GM19452 (cell line): Measurements from ENCODE around the gene TBC1D20.

Experiments used
- ATAC-seq: cut with Tn5 transposase; IDR thresholded peaks from one replicate; pipeline ENCODE4 v1.9.1; 2021; ENCODE audit not compliant: unreplicated experiment

The TBC1D20 gene

DNA sequence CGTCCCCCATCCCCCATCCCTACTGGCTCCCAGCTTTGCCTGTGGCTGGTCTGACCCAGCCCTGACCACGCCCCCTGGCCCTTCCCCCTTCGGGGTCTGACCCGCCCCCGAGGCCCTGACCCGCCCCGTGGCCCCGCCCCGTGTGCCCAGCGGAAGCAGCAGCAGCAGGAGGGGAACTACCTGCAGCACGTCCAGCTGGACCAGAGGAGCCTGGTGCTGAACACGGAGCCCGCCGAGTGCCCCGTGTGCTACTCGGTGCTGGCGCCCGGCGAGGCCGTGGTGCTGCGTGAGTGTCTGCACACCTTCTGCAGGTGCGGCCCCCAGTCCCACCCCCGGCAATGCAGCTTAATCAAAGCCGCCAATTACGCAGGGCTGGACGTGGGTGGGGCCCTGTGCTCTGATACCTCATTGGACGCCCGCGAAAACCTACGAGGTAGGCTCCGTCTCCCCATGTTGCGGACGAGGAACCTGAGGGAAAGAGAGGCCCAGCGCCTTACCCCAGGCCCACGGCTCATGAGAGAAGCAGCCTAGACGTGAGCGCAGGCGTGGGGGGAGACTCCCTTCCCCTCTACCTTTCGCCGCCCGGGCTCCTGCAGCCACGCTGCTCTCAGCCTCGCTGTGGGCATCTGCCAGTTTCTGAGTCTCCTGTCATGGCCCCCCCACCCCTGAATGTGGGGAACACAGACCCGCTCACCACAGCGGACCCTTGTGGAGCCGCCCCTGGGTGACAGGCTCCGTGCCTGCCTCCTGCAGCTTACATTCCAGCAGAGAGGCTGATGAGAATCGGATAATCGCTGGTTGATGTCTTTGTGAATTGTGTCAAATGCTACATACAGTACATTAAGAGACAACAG lies 41.4 kb downstream of the TBC1D20 start:
- ATAC-seq = no peak

- no peak for ATAC-seq
Observed at GRCh38 chr20:420166-420620, 42.1 kb downstream of the TBC1D20 start.

DNA sequence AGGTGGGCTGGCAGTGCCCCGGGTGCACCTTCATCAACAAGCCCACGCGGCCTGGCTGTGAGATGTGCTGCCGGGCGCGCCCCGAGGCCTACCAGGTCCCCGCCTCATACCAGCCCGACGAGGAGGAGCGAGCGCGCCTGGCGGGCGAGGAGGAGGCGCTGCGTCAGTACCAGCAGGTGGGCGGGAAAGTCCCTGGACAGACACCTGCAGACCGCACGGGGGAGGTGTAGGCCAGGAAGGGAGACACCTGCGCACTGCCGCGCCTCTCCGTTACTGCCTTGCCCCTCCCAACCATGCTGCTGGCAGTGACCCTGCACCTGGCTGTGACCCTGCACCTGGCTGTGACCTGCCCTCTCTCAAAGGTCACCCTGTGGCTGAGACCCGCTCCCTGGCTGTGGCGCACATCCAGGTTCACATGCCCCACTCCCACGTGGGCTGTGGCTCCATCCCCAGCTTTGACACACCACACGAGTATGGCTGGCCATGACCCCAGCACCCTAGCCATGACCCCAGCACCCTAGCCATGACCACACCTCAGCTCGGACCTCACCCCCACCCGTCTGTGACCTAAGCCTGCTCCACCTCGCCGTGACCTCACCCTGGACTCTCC lies 42.7 kb downstream of the TBC1D20 start:
- ATAC-seq = no peak

GRCh38 chr20:418858-419365 lies 43.4 kb downstream of the TBC1D20 start:
- ATAC-seq = no peak

- no peak for ATAC-seq
Observed at GRCh38 chr20:417801-418342, 44.5 kb downstream of the TBC1D20 start.

DNA sequence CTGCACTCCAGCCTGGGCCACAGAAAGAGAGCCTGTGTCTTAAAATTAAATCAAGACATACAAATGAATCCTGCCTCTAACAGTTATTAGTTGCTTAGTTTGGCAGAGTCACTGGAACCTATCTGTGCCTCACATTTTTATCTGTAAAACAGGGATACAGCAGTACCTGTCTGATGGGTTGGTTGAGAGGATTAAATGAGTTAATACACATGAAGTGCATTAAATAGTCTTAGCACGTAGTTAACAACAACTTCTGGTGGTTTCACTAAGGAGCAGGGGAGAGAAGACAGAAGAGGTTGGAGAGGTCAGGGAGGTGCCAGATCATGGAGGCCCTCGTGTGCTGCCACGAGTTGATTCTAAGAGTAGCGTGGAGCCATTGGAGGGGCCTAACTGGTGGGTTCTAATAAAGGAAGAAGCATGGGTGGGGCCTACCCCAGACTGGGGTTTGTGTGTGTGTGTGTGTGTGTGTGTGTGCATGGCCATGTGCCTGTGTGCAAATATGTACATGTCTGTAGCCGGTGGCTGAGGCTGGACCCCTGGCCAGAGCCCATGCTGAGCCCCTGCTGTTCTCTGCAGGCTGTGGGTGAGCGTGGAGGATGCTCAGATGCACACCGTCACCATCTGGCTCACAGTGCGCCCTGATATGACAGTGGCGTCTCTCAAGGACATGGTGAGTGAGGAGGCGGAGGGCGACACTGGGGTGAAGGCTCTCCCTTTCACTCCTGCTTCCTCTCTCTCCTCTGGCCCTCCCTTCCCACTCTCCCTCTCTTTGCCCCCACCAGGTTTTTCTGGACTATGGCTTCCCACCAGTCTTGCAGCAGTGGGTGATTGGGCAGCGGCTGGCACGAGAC lies 45.2 kb downstream of the TBC1D20 start:
- no peak for ATAC-seq

DNA sequence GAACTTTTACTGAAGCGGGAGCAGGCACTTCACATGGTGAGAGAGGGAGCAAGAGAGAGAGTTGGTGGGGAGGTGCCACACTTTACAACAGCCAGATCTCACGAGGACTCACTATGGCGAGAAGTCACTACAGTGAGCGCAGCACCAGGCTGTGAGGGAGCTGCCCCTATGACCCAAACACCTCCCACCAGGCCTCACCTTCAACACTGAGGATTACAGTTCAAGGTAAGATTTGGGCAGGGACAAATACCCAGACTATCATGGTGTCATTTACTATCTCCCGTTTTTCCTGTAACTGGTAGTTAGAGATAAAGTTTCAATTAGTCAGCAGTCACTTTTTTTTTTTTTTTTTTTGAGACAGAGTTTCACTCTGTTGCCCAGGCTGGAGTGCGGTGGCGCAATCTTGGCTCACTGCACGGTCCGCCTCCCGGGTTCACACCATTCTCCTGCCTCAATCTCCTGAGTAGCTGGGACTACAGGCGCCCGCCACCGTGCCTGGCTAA lies 46.5 kb downstream of the TBC1D20 start:
- ATAC-seq = no peak

DNA sequence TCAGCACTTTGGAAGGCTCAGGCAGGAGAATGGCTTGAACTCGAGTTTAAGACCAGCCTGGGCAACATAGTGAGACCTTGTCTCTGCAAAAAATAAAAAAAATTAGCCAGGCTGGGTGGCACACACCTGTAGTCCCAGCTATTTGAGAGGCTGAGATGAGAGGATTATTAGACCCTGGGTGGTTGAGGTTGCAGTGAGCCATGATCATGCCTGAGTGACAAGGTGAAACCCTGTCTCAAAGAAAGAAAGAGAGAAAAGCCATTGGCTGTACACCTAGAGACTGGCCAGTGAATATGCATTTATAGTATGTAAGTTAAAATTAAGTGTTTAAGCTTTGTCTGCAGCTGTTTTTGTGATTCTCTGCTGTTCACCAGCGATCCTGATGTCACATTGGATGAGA lies 48.2 kb downstream of the TBC1D20 start:
- ATAC-seq = no peak

- no peak for ATAC-seq
Observed at GRCh38 chr20:412081-412480, 50.3 kb downstream of the TBC1D20 start.

DNA sequence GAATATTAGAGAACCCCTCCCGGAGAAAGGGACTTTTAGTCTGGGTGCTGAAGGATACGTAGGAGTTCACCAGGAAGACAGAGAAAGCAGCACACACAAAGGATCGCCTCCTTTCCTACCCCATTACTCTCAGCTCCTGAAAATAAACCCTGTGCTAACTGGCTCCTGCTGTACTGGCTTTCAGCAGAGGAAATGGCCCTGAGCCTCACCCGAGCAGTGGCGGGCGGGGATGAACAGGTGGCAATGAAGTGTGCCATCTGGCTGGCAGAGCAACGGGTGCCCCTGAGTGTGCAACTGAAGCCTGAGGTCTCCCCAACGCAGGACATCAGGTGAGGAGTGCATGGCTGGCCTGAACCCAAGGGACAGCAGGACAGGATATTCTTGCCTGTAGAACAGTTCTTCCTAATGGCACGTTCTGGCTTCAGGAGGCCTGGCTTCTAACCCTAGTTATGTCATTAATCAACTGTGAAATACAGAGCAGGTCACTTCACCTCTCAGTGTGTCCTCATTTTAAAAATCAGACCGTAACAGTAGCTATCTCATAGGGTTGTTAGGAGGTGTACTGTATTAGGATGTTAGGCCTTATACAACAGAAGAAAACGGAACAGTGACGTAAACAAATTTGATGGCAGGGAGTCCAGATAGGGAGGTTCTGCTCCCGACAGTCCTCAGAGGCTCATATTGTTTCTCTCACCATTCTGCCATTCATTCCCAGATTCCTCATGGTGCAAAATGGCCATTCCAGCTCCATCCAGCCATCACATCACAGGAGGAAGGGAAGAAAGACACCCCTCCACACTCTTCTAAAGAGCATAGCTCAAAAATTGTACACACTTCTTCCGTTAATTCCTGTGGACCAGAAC lies 52.4 kb downstream of the TBC1D20 start:
- no peak for ATAC-seq

DNA sequence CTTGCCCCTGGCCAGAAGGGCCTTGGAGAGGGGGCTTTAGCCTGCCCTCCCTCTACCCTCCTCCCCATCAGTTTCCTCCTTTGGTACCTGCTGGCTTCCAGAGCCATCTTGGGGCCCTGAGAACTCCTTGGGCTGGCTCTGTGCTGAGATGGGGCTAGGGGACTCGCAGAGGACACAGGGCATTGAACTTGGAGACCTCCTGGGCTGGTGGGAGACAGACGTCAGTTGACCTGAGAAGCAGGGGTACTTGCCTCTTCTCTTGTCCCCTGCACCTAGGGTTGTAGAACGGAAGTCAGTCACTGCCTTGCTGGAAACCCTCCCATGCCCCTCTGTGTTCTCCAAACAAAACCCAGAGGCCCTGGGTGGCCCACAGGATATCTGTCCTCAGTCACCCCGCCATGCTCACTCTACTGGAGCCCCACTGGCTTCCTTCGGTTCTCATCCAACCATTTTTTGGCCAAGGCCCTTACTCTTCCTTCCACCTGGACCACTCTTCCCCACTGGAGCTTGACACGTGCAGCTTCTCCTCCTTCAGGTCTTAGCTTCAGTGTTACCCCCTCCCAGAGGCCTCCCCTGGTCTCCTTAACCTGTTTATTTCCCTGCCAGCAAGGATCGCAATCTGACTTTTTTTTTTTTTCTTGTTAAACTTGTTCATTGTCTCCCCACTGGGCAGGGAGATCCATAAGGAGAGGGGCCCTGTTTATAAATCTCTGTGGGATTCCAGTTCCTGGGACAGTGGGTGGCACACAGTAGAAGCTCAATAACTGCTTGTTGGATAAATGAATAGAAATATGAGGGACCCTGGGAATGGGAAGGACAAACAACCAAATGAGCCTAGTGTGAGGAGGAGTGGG lies 53.3 kb downstream of the TBC1D20 start:
- ATAC-seq = no peak

DNA sequence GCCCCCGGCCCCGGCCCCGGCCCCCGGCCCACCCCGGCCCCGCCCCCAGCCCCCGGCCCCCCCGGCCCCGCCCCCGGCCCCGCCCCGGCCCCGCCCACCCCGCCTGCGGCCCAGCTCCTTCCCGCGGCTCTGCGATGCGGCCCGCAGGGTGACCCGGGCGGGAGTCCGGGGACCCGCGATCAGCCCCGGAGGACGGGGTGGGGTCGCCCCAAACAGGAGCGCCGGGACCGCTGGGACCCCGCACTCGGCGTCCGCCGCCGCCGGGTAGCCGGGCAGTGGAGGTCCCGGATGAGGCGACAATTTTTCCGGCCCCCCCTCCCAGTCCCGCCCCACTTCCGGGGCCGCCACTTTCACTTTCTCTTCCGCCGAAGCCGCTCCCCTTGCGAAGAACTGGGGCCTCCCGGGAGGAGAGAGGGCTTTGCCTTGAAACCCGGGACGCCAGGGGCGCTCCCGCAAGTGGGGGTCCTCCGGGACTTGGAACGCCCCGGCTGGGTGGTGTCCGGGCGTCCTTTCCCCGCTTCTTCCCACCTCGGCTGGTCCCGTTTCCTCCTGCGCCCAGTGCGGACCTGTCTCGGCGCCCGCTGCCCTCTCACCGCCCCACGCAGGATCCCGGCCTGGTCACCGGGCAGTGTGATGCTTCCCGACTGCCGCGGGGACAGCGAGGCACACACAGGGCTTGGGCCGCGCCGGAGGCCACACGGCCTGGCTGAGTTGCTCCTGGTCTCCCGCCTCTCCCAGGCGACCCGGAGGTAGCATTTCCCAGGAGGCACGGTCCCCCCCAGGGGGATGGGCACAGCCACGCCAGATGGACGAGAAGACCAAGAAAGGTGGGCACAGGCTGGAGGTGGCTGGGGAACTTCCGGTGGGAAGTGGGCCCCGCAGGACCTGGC lies 54.1 kb downstream of the TBC1D20 start, which contains the start of gene RBCK1:
TSS of gene RBCK1 (plus strand) at position 347 of the 890 bp plus-strand sequence. CDS start at position 806, 459 bp downstream.
- peak; percentile 65 for ATAC-seq

GRCh38 chr20:407133-407952 lies 55.0 kb downstream of the TBC1D20 start:
- ATAC-seq = peak; percentile 53

- ATAC-seq = no peak
Observed at GRCh38 chr20:406200-407132, 55.9 kb downstream of the TBC1D20 start.

DNA sequence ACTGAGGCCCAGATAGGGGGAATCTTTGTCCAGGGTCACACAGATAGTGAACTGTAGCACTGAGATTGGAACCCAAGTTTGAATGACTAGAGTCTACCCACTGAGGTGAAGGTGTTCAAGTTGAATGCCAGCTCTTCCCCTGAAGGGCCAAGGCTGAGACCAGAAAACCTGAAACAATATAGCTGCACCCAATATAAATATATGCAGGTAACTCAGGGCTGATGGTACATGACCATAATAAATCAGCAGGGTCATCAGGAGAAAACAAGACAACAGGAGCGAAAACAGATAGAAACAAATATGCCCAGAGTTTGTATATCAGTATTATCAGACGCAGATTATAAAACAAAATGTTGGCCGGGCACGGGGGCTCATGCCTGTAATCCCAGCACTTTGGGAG lies 58.2 kb downstream of the TBC1D20 start:
- ATAC-seq = no peak

DNA sequence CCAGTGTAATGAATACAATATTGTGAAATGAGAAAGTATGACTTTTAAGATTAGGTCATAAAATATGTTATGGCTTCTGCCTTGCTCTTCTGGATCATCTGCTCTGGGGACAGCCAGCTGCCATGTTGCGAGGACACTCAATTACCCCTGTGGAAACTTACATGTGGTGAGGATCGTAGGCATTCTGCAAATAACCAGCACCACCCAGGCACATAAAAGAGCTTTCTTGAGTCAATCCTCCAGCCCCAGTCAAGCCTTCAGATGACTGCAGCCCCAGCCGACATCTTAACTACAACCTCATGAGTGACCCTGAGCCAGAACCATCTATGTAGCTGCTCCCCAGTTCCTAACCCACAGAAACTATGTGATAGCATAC lies 58.8 kb downstream of the TBC1D20 start:
- no peak for ATAC-seq
